Liver (tissue), 3 donors: ENCODE results near the gene SCGB2B2.
A peak's percentile ranks its signal among the peaks of the same experiment; 100 is the strongest.

Source experiments
- RAD21 ChIP-seq, 2 donors: IDR thresholded peaks; 2 replicates each; pipeline ENCODE4 v1.6.1; 2016; ENCODE audit warnings: antibody characterized with exemption in 2 of 2, mild to moderate bottlenecking in 2 of 2
- TF ChIP-seq, protein P1 (sequence below): fragments of 150-350 bp; IDR thresholded peaks from 2 replicates; pipeline ENCODE4 v1.5.1; 2017; ENCODE audit warnings: improper control_type of control experiment, low read depth, low read length; ENCODE audit not compliant: missing input control
- donor health status: healthy.
- donor health status: healthy.

DNA sequence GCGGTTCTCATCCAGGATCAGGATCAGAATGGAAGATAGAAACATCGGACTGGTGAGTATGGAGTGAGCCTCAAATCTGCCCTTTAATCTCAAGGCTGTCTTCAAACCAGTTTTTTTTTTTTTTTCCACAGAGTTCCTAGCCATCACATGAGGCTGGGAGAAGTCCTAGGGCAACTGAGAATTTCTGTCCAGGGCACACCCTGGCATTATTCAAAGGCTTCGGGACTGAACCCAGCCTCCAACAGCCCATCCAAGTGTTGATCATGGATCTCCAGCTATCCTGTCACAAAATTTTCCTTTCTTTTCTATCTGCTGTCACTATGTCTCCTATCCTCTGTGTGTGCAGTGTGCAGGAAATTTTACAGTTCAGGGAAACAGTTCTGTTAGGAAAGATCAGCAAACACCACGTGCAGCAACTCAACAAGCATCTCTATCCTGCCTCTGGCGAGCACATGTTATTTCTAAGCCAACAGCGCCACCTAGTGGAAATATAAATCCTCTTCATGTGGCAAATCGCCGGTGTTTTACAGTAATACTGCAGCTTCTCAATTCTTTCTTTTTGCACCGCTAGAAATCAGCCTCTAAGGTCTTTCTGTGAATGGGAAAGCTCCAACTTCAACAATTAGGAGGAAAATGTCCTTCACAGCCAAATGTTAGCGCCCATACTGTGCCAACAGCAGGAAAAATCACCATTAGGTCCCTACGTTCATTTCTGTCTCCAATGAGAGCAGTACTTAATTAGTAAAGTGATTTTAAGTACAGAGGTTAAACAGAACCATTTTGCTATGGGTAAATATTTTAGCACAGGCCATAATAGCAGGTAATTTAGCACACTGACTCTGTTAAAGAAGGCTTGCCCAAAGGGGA is 35.7 kb upstream of the SCGB2B2 start:
- TF ChIP-seq, protein P1, sequence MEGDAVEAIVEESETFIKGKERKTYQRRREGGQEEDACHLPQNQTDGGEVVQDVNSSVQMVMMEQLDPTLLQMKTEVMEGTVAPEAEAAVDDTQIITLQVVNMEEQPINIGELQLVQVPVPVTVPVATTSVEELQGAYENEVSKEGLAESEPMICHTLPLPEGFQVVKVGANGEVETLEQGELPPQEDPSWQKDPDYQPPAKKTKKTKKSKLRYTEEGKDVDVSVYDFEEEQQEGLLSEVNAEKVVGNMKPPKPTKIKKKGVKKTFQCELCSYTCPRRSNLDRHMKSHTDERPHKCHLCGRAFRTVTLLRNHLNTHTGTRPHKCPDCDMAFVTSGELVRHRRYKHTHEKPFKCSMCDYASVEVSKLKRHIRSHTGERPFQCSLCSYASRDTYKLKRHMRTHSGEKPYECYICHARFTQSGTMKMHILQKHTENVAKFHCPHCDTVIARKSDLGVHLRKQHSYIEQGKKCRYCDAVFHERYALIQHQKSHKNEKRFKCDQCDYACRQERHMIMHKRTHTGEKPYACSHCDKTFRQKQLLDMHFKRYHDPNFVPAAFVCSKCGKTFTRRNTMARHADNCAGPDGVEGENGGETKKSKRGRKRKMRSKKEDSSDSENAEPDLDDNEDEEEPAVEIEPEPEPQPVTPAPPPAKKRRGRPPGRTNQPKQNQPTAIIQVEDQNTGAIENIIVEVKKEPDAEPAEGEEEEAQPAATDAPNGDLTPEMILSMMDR: peak; percentile 92
- TF ChIP-seq RAD21 (IDR thresholded peaks at IDR 0.05): peak; percentile 97 to 98
